ENCODE measurements around the gene YIPF3. TPM values are rescaled to one million over a fixed set of nuclear protein-coding genes. Genes with fewer than 3 reads are reported as not detected.

The YIPF3 gene
- total RNA-seq, 1 donor from 2014 or later, result 136 TPM

GRCh38 chr6:43490523-43490939 is 26.2 kb downstream of the YIPF3 start:
- Mint-ChIP-seq H3K27me3 (no peaks in the 10 kb centered on the region), H3K36me3 (ENCODE audit: insufficient read depth) (peaks cover 4% of the 10 kb centered on the region), H3K4me3 (ENCODE audit: low read depth) (no peak overlapping the region), H3K4me1 (ENCODE audit: low read depth) (peaks cover 2% of the 10 kb centered on the region), H3K9me3 (ENCODE audit: low read depth) (no peaks in the 10 kb centered on the region), H3K27ac (no peak overlapping the region)
- no peak for TF ChIP-seq CTCF (IDR thresholded peaks at IDR 0.05; ENCODE audit: unreplicated experiment)
- no peak for DNase-seq (ENCODE audit: low spot score, unreplicated experiment)

- Mint-ChIP-seq H3K27me3 (no peaks in the 10 kb centered on the region), H3K4me1 (ENCODE audit: low read depth) (peaks cover 2% of the 10 kb centered on the region), H3K4me3 (ENCODE audit: low read depth) (no peak overlapping the region), H3K36me3 (ENCODE audit: insufficient read depth) (peaks cover 4% of the 10 kb centered on the region), H3K27ac (no peak overlapping the region), H3K9me3 (ENCODE audit: low read depth) (no peaks in the 10 kb centered on the region)
- TF ChIP-seq CTCF (IDR thresholded peaks at IDR 0.05; ENCODE audit: unreplicated experiment), result no peak
- DNase-seq (ENCODE audit: low spot score, unreplicated experiment), result no peak
Measured at GRCh38 chr6:43489277-43490072, 27.3 kb downstream of the YIPF3 start.

- Mint-ChIP-seq H3K36me3 (ENCODE audit: insufficient read depth) (peaks cover 4% of the 10 kb centered on the region), H3K4me3 (ENCODE audit: low read depth) (no peak overlapping the region), H3K4me1 (ENCODE audit: low read depth) (peaks cover 2% of the 10 kb centered on the region), H3K27me3 (no peaks in the 10 kb centered on the region), H3K27ac (peak overlapping the region; percentile 59), H3K9me3 (ENCODE audit: low read depth) (no peaks in the 10 kb centered on the region)
- DNase-seq (ENCODE audit: low spot score, unreplicated experiment), result no peak
- TF ChIP-seq CTCF (IDR thresholded peaks at IDR 0.05; ENCODE audit: unreplicated experiment), result no peak
Measured at GRCh38 chr6:43488667-43489276, 28.0 kb downstream of the YIPF3 start.

- H3K36me3 Mint-ChIP-seq (ENCODE audit: insufficient read depth), result peaks cover 7% of the 10 kb centered on the region
- DNase-seq (ENCODE audit: low spot score, unreplicated experiment), result no peak
- H3K27ac Mint-ChIP-seq, result peak overlapping the region; percentile 34
- H3K9me3 Mint-ChIP-seq (ENCODE audit: low read depth), result no peaks in the 10 kb centered on the region
- no peak overlapping the region for H3K4me3 Mint-ChIP-seq (ENCODE audit: low read depth)
- peaks cover 26% of the 10 kb centered on the region for H3K4me1 Mint-ChIP-seq (ENCODE audit: low read depth)
- TF ChIP-seq CTCF (IDR thresholded peaks at IDR 0.05; ENCODE audit: unreplicated experiment), result no peak
- no peaks in the 10 kb centered on the region for H3K27me3 Mint-ChIP-seq
Measured at GRCh38 chr6:43481591-43482236, 35.0 kb downstream of the YIPF3 start.

- Mint-ChIP-seq H3K9me3 (ENCODE audit: low read depth) (no peaks in the 10 kb centered on the region), H3K36me3 (ENCODE audit: insufficient read depth) (peaks cover 6% of the 10 kb centered on the region), H3K4me1 (ENCODE audit: low read depth) (peaks cover 26% of the 10 kb centered on the region), H3K27ac (no peak overlapping the region), H3K4me3 (ENCODE audit: low read depth) (no peak overlapping the region), H3K27me3 (no peaks in the 10 kb centered on the region)
- no peak for DNase-seq (ENCODE audit: low spot score, unreplicated experiment)
- no peak for TF ChIP-seq CTCF (IDR thresholded peaks at IDR 0.05; ENCODE audit: unreplicated experiment)
Measured at GRCh38 chr6:43481075-43481474, 35.7 kb downstream of the YIPF3 start.

Data from progenitor cell of endocrine pancreas (in vitro differentiated cells).